Measurements from ENCODE around the gene FGFBP3.
"Not testable (repeated sequence)": the region's sequence is repeated elsewhere in the genome, so short reads cannot be mapped to it uniquely, and the experiment has no call there.

The FGFBP3 gene

DNA sequence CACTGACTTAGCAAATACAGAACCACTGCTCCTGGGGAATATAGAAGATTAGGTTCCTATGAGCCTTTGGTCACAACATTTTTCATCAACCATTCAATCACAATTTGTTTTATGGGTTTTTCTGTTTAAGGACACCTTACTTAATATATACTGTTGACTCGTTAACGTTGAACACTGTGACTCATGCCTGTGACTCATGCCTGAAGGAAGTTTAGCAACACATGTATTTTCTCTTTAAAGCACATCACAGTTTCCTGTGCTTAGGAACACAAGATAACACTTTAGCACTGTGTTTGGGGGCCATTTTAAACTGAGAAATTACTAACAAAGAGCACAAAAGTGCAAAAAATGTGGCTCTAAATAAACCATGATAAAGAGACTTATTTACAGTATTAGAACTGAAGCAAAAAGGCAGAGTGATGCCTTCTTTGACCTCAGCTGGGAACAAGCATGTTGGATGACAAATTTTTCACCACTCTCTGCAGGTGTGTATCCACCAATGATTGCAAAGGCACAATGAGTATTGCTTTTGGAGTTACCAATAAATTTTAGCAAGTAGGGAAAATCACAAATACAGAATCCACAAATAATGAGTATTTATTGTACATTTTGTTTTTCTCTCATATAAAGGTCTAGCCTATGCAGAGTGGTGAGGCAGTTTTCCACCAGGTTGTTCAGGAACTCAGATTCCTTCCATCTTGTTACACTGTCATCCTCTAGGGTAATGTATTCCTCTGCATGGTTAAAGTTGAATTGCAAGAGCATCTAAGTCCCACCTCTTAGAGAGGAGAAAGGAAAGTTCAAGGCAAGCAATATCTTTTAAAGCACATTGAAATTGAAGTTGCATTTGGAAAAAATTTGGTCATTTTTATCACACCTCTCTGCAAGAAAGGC is 7.3 kb downstream of the FGFBP3 start:
- peak in 3 of 56 donors; percentile 2 to 53 (median 6) for DNase-seq

DNA sequence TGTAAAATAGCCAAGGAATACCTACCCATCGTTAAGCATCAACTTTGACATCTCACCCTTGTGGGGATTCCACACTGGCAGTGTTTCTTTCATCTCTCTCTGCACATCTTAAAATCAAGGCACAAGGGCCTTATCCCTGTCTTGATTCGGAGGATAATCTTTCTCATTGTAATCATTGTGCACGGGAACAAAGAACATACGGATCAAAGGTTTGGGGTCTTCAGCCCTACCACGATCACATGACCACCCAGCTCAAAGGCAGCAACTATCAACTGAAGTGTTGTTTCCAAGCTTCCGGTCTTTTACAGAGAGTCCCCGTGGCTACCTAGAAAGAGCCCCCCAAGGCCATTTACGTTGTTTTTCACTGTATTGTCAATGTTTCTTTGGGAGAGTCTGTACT is 11.9 kb downstream of the FGFBP3 start:
- DNase-seq = no peak

DNA sequence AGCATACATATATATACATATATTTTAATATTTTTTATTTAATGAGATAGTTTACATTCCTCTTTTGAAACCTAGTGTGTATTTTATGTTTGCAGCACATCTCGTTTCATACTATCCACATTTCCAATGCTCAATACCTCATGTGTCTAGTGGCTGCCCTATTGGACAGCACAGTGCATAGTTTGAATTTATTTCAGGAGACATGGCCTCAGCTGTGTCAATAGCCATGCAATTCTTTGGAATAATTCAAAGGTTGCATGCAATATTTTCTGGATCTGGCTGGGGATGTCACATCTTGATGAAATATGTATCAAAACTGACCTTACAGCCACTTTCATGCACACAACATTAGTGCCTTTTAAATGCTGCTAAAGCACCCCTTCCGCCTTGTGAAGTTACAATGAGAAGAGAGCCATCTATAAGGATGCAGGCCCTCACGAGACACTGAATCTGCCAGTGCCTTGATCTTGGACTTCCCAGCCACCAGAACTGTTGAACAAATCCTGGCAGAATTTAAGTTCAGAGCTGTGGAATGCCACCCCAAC is 13.0 kb downstream of the FGFBP3 start:
- no peak for DNase-seq

DNA sequence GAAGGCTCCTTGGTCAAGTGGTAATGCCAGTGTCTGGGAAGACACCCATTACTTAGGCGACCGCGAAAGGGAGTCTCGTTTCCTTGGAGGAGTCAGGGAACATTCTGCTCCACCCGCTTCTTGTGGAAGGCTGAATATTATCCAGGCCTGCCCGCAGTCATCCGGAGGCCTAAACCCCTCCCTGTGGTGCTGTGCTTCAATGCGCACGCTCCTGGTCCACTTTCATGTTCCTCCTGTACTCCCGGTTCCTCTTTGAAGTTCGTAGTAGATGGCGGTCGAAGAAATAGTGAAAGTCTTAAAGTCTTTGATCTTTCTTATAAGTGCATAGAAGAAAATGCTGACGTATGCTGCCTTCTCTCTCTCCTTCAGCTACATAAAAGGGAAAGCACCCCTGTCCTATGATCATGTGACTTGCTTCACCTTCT is 15.0 kb downstream of the FGFBP3 start:
- DNase-seq = not testable (repeated sequence)

DNA sequence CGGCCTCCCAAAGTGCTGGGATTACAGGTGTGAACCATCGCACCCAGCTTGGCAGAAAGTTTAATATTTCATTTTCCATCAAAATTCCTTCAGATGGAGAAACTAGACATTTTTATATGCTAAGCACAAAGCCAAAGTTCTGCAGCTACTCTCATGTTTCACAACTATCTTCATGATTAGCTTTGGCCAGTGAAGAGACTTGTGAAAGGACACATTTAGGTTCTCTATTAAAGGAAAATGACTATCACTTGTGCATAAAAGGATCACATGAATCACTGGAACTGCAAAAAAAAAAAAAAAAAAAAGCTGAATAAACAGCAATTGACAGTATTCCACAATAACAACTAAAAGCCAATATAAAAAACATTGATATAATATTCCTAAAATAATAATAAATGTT is 16.2 kb downstream of the FGFBP3 start:
- DNase-seq = no peak

DNA sequence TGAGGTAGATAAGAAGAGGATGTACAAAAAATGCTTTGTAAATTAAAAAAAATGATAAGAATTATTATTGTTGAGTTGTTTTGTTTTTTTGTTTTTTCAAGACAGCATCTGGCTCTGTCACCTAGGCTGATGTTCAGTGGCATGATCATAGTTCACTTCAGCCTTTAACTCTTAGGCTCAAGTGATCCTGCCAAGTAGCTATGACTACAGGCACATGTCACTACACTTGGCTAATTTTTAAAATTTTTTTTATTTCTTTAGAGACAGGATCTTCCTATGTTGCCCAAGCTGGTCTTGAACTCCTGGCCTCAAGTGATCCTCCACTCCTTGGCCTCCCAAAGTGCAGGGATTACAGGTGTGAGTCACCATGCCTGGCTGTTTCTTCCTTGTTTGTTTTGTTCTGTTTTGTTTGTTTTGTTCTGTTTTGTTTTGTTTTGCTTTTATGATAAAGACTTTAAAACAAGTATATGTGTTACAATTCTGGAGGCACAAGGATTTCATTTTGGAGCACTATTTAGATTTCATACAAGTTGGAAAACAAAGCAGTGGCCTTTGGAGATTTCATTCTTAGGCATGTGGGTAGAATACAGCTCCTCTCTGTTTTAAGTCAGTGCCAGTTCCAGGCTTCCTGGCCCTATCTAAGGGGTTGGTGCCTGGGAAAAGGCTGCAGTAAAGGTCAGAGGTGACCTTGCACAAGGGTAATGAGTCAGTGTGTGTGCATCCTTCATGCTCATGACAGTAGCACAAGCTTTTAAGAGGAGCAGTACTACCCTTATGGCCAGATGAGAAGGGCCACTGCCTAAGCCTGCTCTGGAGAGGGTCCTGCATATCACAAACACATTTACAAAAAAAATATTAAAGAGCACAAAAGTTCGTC is 17.9 kb downstream of the FGFBP3 start:
- DNase-seq = no peak

- peak in 36 of 56 donors; percentile 2 to 68 (median 28) for DNase-seq
Observed at GRCh38 chr10:91887272-91888076, 21.8 kb downstream of the FGFBP3 start.

GRCh38 chr10:91886954-91887271 is 22.4 kb downstream of the FGFBP3 start:
- DNase-seq = no peak

DNA sequence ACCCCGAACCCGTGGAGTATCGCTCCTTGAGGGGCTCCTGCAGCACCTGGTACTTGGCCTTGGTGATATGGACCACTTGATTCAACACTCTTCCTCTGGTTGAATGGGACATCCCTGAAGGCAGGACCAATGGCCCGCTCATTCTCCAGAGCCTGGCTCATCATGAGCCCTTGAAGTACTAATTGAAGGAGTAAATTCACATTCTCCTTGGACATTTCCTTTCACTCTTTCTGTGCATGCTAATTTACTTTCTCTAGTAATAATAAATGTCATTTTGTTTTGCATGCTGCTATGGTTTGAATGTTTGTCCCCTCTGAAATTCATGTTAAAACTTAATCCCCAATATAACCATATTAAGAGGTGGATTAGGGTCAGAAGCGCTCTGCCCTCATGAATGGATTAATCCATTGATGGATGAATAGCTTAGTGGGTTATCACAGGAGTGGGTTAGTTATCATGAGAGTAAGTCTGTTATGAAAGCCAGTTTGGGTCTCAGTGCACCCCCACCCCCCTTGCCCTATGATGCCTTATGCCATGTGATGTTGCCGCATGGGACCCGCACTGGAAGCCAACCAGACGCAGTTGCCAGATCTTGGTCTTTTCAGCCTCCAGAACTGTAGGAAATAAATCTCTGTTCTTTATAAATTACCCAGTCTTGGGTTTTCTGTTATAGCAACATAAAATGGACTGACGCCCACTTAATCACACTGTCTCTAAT is 23.8 kb downstream of the FGFBP3 start:
- DNase-seq = no peak

DNA sequence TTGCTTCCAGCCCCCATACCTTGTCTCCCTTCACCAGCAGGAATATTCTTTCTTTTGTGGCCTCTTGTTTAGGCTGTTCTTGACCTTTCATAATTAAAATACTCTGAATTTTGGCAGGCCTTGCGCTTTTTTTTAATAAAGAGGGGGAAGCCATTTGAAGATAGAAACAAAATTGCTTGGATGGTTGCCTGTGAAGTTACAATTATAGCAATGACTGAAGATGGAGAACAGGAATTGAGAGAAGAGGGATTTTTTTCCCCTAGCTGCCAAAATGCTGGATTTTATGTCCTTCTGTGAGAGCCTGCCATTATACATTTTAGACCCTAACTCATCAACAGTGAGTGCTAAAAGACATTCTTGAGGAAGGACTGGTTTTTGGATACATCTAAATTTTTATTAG is 24.8 kb downstream of the FGFBP3 start:
- DNase-seq = no peak

DNA sequence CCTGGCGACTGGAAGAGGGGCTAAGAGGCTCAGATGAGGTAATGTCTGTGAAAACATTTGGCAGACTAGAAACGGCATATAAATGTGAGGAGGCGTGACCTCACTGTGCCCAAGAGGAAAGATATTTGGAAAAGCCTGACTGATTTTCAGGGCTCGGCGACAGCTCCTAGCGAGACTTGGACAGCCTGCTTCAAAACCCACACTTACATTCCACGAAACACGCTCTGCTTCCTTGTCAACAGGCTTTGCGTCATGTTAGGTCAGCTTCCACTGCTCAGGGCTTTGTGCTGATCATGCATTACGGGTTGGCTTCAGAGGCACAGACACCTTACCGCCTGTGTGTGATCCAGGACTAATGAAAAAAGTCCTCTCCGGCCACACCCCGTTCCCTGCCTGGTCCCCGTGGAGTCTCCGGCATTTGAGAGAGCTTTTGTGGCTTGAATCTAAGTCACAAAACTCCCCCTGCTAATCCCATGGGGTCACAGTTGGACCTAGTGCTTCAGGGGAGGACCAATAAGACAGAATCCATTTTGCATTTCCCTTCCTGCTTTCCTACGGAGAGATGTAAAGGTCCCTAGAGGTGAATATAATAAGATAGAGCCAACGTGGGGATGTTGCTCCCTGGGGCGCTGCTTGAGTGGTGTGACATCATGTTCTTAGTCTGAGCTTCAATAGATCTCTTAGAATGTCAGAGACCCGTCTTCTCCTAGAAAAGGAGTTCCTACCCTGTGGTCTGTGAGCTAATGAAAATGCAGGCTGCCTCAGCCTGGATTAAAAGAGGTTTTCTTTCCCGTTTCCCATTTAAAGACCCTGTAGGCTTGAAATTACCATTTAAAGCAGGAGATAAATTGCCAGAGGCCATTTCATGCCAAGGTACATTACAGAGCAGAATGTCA is 25.5 kb downstream of the FGFBP3 start:
- DNase-seq = peak in 9 of 56 donors; percentile 2 to 33 (median 13)

DNA sequence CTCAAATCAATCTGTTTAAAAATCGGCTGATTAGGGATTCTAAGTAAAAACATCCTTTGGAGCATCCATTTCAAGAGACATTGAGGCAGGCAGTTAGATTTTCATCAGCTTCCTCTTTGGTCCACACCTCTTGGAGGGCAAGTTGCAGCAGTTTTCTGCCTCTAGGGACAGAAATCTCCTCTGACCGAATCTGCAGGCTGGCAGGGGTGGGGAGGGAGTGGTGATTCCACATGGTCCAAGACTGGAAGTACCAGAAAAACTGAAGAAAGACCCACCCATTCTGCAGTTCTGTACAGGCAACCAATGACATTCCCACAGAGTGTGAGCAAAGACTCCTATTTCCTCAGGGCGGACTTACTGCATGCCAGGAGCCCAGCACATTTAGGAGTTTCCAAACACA is 29.0 kb downstream of the FGFBP3 start:
- no peak for DNase-seq

DNA sequence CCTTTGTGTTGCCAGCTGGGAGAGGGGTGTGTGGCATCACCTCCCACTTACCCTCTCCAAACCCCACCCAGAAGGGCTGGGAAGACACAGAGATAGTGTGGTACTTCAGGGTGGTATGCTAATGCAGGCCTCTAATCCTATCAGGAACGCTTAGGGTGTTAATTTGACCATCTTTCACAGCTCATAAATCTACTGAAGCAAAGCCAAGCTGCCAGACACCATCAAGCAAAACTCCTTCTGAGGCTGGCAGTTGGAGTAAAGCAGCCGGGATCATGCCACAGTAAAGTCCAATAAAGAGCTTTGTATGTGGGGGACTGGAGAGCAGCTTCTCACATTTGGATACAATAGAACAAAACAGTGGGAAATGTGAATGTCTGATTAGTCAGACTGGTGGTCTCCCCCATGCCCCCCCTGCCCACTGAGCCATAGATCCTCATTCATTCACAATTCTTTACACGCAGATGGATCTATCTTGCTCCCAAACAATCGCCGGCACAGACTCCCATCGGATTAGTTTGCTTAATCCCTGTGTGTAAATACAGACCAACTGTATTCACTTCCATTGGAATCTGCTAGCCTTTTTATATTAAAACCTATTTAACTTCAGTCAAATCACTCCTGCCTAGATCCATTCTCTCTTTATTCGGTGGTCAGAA is 29.6 kb downstream of the FGFBP3 start:
- DNase-seq = no peak

- no peak for DNase-seq
Observed at GRCh38 chr10:91875779-91876178, 33.5 kb downstream of the FGFBP3 start.

- DNase-seq = no peak
Observed at GRCh38 chr10:91875156-91875555, 34.1 kb downstream of the FGFBP3 start.

DNA sequence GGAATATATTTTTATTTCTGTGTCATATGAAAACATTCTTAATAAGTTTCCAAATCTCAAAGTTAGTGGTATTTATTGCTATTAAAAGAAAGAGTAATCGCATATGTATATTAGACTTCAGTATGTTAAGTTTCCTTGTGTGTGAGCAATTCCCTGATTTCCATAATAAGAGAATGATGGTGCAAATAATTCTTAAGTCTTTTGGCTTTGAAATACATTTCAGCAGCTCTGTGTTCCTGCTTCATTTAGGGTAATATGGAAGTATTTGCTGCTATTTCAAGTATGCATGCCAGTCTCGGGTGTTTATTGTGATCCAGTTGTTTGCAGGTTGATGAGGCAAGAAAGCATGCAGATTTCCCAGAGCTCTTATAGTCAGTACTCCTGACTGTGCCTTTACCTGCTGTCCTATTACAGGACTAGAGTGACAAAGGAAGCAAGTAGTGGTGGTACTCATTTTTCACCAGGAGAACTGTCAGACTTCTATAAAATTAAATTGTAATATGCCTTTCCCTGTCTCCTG is 43.7 kb downstream of the FGFBP3 start:
- DNase-seq = no peak

DNA sequence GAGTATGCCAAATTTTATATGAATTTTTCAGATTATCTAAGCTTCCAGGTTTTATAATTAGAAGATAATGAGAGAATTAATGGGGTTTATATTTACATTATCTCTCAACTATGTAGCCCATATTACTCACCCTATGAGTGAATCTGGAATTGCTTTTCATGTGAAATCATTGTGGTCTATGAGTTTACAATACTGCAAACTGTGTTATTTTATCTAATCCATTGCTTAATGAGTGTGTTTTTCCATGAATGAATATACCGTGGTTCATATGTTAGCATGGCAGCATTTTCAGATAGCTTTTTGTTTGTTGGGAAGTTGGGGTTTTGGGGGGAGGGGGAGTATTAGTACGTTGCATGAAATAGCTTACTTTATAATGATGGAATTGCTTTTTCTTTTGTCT is 44.5 kb downstream of the FGFBP3 start:
- DNase-seq = no peak

DNA sequence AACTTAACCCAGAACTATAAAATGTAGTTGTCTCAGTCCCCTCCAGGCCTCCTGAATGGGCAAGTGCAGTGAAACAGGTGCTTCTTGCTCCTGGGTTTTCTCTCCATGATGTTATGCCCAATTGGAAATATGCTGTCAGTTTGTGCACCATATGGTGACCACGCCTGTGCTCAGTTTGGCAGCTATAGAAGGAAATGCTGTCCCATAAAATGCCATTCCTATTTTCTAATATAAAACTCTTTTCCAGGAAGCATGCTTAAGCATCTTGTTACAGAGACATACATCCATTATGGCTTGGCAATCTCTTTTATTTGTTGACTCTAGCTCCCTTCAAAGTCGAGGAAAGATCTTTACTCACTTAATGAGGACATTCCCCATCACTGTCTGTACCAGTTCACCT is 45.2 kb downstream of the FGFBP3 start:
- DNase-seq = no peak

DNA sequence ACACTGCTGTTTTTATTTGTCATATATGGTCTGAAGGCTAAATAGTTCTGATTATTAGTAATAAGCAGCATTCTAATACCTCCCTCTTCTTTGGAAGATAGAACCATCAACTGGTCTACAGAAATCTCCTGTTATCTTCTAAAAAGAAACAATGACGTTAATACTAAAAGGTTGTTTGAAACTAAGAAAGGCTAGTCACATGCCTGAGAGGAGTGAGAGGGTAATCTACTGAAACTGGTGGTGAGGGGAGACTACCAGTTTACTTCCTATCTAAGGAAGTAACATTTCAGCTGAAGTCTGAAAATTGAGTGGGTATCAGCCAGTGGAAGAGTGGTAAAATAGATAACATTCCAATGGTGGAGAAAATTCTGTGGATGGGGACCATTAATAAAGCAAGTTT is 48.4 kb downstream of the FGFBP3 start:
- DNase-seq = no peak
